GM19043 (cell line): ENCODE measurements around the gene SLC8A3.

Experiments used
- ATAC-seq: cut with Tn5 transposase; IDR thresholded peaks from one replicate; pipeline ENCODE4 v1.9.1; 2021; ENCODE audit warnings: low read depth; ENCODE audit not compliant: unreplicated experiment

Gene SLC8A3

GRCh38 chr14:70177081-70177800 is 11.5 kb downstream of the SLC8A3 start:
- no peak for ATAC-seq

- no peak for ATAC-seq
Measured at GRCh38 chr14:70173569-70173968, 15.2 kb downstream of the SLC8A3 start.

DNA sequence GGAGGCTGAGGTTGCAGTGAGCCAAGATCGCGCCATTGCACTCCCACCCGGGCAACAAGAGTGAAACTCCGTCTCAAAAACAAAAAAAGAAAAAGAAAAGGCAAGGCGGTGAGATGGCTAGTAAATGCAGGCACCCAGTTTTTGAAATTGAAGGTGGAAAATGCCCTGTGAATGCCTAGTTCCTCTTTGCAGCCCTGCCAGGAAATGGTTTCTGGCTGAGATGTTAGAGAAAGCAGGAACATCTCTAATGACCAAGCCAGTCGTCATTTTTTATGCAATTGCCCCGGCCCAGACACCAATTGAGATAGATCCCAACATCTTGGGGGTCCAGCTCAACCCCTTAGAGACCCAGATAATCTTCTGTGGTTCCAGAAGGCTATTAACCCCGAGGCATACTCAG is 17.0 kb downstream of the SLC8A3 start:
- ATAC-seq: no peak

DNA sequence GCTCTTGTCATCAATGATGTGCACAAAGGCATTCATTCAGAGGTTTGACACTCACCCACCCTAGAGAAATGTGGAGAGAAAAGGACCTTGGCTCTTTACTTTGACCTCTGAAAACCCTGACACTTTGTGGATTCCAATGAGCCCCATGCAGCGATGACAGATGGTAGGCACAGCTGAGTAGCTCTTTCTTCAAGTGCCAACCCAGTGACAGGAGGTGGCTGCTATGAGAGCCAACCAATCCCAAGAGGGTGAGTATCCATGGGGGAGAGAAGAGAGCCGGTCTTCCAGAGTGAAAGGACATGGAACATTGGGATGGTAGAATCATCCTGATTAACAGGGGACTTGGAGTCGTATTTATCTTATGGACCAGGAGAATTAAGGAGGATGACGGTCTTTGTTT is 17.8 kb downstream of the SLC8A3 start:
- ATAC-seq: no peak

- ATAC-seq: no peak
Measured at GRCh38 chr14:70168406-70168805, 20.3 kb downstream of the SLC8A3 start.

GRCh38 chr14:70166530-70167203 is 22.1 kb downstream of the SLC8A3 start:
- ATAC-seq: no peak

DNA sequence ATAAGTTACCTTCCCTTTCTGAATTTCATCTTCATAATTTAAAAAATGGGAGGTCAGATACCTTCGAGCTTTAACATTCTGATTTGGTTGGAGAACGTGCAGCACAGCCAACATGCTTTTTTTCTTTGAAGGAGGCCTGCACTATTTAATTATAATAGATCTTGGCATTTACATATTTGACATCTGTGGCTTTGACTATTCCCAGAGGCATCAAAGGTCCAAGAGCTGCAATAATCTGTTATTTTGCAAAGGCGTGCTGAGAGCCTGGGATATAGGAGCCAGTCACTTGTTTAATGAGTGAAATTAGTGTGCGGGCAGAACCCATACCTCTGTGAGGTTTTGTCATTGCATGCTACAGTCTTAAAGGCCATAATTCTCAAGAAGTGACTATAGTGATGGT is 26.4 kb downstream of the SLC8A3 start:
- ATAC-seq: no peak

DNA sequence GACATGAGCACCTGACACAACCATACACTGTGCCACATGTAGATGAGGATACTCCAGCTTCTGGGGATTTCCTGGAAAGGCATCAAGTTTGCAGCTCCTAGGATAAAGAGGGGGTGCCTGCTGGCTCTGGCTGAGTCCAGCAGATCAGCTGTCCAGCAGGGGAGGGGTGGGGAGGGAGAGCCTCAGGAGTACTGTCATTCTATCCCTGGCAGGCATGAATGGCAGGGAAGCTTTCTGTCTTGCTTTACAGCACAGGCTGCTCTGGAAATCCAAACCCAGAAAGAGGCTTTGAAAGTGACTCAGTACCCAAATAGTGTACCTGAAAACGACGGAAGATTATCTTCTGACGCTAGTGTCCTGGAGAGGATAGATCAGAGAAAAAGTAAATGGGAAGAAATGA is 32.2 kb downstream of the SLC8A3 start:
- no peak for ATAC-seq

GRCh38 chr14:70152704-70153103 is 36.0 kb downstream of the SLC8A3 start:
- no peak for ATAC-seq

DNA sequence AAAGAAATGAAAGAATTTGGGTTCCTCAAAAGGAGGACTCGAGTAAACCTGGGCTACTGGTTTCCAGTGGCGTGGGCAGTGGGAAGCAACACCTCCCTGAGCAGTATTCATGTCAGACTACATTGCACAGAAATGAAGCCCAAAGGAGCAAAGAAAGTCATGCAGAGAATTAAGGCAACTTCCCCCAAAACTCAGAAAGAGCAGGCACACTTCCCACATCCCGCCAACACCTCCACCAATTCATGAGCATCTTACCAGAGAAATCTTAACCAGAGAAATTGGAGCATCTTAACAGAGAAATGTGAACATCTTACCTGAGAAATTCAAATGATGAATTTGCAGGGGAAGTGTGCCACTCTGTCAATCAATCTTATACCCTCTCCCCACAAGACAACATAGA is 36.7 kb downstream of the SLC8A3 start:
- ATAC-seq: no peak

DNA sequence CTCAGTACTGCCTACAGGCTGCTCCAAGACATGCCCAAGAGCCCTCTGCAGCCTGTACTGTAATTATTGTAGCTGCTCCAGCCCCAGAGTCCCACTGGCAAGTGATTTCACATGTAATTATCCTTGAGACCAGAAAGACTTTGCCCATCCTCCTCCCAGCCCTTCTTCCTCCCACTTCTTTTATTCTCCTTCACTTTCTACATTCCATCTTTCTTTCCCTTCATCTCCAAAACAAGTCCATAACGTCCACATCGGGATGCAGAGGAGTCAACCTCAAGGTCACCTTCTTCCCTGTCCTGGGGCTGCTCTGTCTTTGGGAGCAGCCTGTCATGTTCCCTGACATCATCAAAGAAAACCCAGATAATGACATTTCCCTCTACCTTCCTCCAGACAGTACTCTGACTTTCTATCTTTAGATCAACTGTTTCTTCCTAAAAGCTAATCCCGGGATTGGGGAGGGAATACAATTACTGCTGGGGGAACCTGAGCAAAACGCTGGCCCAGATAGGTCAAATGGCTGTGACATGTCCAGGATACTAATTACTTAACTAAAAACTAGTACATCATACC is 39.1 kb downstream of the SLC8A3 start:
- no peak for ATAC-seq

DNA sequence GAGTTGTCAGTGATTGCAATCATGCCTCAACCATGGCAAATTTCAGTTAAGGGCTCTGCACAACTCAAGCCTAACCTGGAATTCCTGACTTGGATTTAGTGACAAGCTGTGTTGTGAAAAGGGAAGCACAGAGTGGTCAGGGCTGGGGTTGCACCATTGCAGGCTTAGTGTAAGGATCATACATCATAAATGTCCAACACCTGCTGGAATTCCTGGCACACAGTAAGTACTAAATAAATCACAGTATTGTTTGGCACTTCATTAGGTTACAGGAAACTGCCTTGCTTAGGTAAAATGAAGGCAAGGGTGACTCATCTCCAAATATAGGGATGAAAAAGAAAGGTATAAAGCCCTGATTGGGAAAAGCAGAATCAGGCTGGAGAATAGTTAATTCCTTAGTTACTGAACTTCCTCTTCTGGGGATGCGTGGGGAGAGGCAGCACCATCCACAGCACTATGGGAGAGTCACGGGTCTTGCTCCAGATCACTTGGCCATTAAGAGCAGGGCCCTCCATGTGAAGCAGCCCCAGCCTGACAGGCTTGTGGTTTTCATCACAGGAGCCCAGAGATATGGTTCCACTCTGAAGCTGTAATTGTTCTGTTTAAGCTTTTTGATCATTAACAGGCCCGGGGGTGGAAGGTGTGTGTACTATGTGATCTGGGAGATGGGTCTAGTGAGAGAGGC is 39.7 kb downstream of the SLC8A3 start:
- ATAC-seq: no peak

DNA sequence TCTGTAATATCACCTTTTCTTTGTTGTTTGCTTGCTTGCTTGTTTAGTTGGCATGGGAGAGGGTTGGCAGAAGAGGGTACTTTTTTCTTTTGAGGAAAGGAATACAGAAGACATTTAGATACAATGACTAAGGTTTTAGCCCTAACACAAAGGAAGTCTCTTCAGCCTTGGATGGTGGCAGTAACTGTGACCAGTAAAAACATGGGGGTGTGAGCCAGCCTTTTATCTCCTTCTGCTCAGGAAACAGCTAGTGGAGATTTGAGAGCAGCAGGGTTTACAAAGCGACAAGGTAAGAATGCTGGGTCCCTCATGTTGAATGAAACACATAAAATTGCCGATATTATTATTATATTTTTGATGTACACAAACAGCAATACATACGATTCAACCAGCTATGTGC is 40.4 kb downstream of the SLC8A3 start:
- no peak for ATAC-seq

DNA sequence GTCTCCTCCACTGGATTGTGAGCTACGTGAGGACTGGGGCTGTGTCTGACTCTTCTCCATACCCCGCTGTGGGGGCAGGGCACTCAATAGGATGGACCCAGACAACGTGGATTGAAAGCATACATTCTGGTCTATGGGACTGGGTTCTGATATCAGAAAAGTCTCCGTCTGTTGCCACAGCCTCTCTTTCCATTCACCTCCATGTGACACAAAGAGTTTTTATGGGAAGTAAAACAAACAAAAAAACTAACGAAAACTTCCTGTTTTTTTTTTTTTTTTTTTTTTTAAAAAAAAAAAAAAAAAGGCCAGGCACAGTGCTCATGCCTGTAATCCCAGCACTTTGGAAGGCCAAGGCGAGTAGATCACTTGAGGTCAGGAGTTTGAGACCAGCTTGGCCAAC is 44.7 kb downstream of the SLC8A3 start:
- no peak for ATAC-seq

DNA sequence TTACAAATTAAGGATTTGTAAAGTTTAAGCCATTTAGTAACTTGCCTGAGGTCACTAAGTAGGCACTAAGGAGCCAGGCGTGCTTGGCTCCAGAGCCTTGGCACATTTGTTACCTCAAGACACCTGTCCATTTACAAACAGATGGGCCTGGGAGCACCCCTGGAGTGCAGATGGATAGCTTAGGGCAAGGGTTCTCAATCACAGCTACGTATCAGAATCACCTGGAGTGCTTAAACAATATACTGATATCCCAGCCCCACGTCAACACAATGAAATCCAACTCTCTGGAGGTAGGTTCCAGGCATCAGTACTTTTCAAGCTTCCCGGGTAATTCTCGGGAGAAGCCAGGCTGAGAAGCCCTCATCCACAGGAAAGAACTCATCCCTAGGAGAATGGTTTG is 45.4 kb downstream of the SLC8A3 start:
- ATAC-seq: no peak

- ATAC-seq: no peak
Measured at GRCh38 chr14:70140614-70141013, 48.1 kb downstream of the SLC8A3 start.

- ATAC-seq: peak; percentile 48
Measured at GRCh38 chr14:70139384-70139783, 49.4 kb downstream of the SLC8A3 start.

GRCh38 chr14:70137788-70138187 is 51.0 kb downstream of the SLC8A3 start:
- no peak for ATAC-seq

- ATAC-seq: no peak
Measured at GRCh38 chr14:70133461-70133860, 55.3 kb downstream of the SLC8A3 start.

- no peak for ATAC-seq
Measured at GRCh38 chr14:70130482-70130881, 58.3 kb downstream of the SLC8A3 start.

DNA sequence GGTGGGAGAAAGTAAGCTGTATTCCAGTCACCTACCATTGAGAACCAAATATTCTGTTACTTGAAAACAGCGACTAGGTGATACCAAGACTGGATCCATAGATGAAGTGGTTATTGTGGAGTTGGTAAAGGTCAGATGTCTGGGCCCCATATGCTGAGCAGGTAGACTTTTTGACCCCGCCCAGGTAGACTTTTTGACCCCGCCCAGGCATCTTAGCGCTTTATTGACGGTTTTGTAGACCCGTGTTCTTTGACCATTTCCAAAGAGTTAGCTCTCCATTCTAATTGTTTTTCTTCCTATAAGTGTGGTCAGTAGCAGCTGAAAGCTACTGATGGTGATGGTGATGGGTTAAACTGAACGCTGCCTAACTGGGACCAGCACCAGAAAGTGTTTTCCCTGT is 61.6 kb downstream of the SLC8A3 start:
- ATAC-seq: no peak
